HG03558 (cell line): ENCODE data around the gene TINAGL1.

Source experiments
- ATAC-seq: cut with Tn5 transposase; IDR thresholded peaks from one replicate; pipeline ENCODE4 v1.9.1; 2021; ENCODE audit warnings: moderate number of reproducible peaks; ENCODE audit not compliant: unreplicated experiment; ENCODE audit errors: extremely low read depth

TINAGL1 gene

GRCh38 chr1:31576201-31576669, at the start of gene TINAGL1:
TSS of gene TINAGL1 (plus strand) at chr1:31576515. CDS start at chr1:31577149, 634 bp downstream.
- no peak for ATAC-seq

GRCh38 chr1:31529999-31530684, 46.2 kb upstream of the TINAGL1 start:
- ATAC-seq = no peak

GRCh38 chr1:31531177-31531999, 44.9 kb upstream of the TINAGL1 start:
- no peak for ATAC-seq

GRCh38 chr1:31532173-31532572, 44.1 kb upstream of the TINAGL1 start:
- ATAC-seq = no peak

GRCh38 chr1:31535561-31535960, 40.8 kb upstream of the TINAGL1 start:
- no peak for ATAC-seq

- ATAC-seq = no peak
Observed at GRCh38 chr1:31539329-31539728, 37.0 kb upstream of the TINAGL1 start.

- ATAC-seq = no peak
Observed at GRCh38 chr1:31541194-31541593, 35.1 kb upstream of the TINAGL1 start.

- no peak for ATAC-seq
Observed at GRCh38 chr1:31545927-31546540, 30.3 kb upstream of the TINAGL1 start.

GRCh38 chr1:31548534-31548906, 27.8 kb upstream of the TINAGL1 start:
- ATAC-seq = no peak

- ATAC-seq = no peak
Observed at GRCh38 chr1:31548907-31549808, 27.2 kb upstream of the TINAGL1 start.

- ATAC-seq = no peak
Observed at GRCh38 chr1:31549809-31550620, 26.3 kb upstream of the TINAGL1 start.

- ATAC-seq = no peak
Observed at GRCh38 chr1:31551208-31551607, 25.1 kb upstream of the TINAGL1 start.

- no peak for ATAC-seq
Observed at GRCh38 chr1:31552489-31552888, 23.8 kb upstream of the TINAGL1 start.

- no peak for ATAC-seq
Observed at GRCh38 chr1:31556481-31557006, 19.8 kb upstream of the TINAGL1 start.

GRCh38 chr1:31559715-31560114, 16.6 kb upstream of the TINAGL1 start:
- ATAC-seq = no peak

- no peak for ATAC-seq
Observed at GRCh38 chr1:31560394-31560793, 15.9 kb upstream of the TINAGL1 start.

GRCh38 chr1:31562707-31563360, 13.5 kb upstream of the TINAGL1 start:
- ATAC-seq = no peak

GRCh38 chr1:31564606-31564989, 11.7 kb upstream of the TINAGL1 start:
- no peak for ATAC-seq
